ENCODE data around the gene WNK1.

Gene WNK1

DNA sequence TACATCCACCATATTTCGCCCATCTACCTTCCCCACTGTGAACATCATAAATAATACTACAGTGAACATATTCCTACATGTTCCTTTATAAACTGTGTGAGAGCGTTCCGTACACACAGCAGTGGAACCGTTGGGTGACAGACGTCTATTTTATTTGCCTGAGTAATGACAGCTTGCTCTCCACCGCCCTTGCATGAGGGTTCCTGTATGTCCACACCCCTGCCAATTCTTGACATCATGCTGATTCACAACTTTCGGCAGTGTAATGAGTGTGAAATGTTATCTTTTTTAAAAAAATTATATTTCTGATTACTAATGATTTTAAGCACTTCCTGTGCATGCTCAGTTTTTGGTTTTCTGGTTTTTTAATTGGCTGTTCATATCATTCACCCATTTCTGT, 201.4 kb downstream of the WNK1 start:
- Histone ChIP-seq H3K9me3 (no peaks in the 10 kb centered on the region), H3K27me3 (no peaks in the 10 kb centered on the region), H3K4me1 (no peaks in the 10 kb centered on the region), H3K4me3 (ENCODE audit: low read depth, low read length) (no peak overlapping the region), H3K36me3 (no peaks in the 10 kb centered on the region)
- TF ChIP-seq, protein P1, sequence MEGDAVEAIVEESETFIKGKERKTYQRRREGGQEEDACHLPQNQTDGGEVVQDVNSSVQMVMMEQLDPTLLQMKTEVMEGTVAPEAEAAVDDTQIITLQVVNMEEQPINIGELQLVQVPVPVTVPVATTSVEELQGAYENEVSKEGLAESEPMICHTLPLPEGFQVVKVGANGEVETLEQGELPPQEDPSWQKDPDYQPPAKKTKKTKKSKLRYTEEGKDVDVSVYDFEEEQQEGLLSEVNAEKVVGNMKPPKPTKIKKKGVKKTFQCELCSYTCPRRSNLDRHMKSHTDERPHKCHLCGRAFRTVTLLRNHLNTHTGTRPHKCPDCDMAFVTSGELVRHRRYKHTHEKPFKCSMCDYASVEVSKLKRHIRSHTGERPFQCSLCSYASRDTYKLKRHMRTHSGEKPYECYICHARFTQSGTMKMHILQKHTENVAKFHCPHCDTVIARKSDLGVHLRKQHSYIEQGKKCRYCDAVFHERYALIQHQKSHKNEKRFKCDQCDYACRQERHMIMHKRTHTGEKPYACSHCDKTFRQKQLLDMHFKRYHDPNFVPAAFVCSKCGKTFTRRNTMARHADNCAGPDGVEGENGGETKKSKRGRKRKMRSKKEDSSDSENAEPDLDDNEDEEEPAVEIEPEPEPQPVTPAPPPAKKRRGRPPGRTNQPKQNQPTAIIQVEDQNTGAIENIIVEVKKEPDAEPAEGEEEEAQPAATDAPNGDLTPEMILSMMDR (IDR thresholded peaks at IDR 0.05; ENCODE audit: low read depth, low read length): no peak
- no peak for DNase-seq

DNA sequence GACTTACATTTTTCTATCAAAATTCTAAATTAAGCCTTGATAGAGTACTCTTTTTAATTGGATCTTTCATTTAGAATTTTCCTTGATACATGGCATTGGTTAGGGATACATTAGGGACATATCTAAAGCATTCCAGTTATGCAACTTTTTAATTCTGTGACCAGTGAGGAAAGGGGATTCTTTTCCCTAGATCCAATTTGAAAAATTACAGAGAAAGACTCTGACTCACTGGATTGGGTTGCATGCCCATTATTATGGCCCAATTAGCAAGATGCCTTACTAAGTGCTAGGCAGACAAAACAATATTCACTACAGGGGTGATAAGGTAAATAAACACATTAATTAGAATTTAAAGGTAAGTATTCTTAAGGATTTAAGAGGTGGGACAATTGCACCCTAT, 202.4 kb downstream of the WNK1 start:
- H3K4me3 ChIP-seq (ENCODE audit: low read depth, low read length): no peak overlapping the region

DNA sequence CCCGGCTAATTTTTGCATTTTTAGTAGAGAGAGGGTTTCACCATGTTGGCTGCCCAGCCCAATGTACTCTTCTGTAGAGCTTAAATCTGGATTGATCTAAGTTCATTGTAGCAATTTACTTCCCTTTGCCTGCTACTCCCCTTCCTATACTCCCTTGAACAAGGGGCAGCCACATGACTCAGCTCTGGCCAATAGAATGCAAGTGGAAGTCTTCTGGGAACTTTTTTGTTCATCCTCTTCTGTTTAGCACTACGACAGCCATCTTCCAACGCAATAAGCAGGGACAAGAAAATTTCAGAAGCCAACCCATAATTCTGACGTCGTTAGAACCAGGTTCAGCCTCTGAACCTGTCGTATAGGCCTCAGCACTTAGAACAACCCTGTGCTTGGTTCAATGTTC, 203.6 kb downstream of the WNK1 start:
- no peak for DNase-seq
- no peaks in the 10 kb centered on the region for H3K9me3 ChIP-seq
- TF ChIP-seq, protein P1 (IDR thresholded peaks at IDR 0.05; ENCODE audit: low read depth, low read length): no peak
- H3K4me3 ChIP-seq (ENCODE audit: low read depth, low read length): no peak overlapping the region
- no peaks in the 10 kb centered on the region for H3K4me1 ChIP-seq
- no peaks in the 10 kb centered on the region for H3K36me3 ChIP-seq
- H3K27me3 ChIP-seq: no peaks in the 10 kb centered on the region

More for the DNA sequence above, 202.4 kb downstream of the WNK1 start:
- H3K9me3 ChIP-seq: no peaks in the 10 kb centered on the region
- DNase-seq: no peak
- TF ChIP-seq, protein P1 (IDR thresholded peaks at IDR 0.05; ENCODE audit: low read depth, low read length): no peak
- H3K27me3 ChIP-seq: no peaks in the 10 kb centered on the region
- no peaks in the 10 kb centered on the region for H3K4me1 ChIP-seq
- no peaks in the 10 kb centered on the region for H3K36me3 ChIP-seq

DNA sequence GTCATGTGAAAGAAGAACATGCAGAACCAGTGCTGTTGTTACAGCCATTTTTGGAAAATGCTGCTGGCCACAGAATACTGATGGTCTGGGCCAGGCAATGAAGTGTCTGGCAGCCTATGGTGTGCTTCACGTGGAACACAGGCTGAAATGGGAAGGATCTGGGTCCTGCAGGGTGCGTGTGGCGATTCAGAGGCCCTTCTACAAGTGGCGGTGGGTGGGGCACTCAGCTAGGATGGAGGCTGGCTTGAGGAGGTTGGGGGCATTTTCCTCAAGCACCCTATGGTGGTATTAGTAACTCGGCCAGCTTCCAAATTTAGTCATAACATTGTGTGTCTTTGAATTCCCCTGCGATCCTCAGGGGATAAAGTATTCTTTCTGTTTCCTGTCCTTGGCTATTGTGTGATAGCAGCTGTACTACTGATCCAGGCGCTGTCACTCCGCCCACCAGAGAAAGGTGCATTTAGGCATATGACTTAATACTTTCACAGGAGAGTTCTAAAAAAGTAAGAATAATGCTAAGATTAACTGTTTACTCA, 206.3 kb downstream of the WNK1 start:
- TF ChIP-seq, protein P1 (IDR thresholded peaks at IDR 0.05; ENCODE audit: low read depth, low read length): no peak
- Histone ChIP-seq H3K4me3 (ENCODE audit: low read depth, low read length) (no peak overlapping the region), H3K4me1 (no peaks in the 10 kb centered on the region), H3K36me3 (no peaks in the 10 kb centered on the region), H3K27me3 (no peaks in the 10 kb centered on the region), H3K9me3 (no peaks in the 10 kb centered on the region)
- no peak for DNase-seq
